Astrocyte of the cerebellum (primary cell): ENCODE measurements around the gene RBM15B.

ENCODE experiments used
- DNase-seq: peaks from one replicate; pipeline ENCODE4 v3.0.0-alpha.2; 2011; ENCODE audit warnings: low read depth
- H3K4me3 ChIP-seq: 2 replicates; pipeline ENCODE4 v1.5.1; 2011; ENCODE audit warnings: mild to moderate bottlenecking, low read depth, low read length, moderate library complexity
- CTCF ChIP-seq: IDR thresholded peaks from 2 replicates; pipeline ENCODE4 v1.5.1; 2012; ENCODE audit warnings: low read length, low read depth, moderate library complexity, mild to moderate bottlenecking; ENCODE audit errors: missing control alignments
- in situ Hi-C: cut with HindIII; loops from 2 replicates; pipeline ENCODE4 v1.10.0; 2017; ENCODE audit warnings: low sequenced_read_pairs

RBM15B gene

GRCh38 chr3:51434746-51435327 is 43.8 kb downstream of the RBM15B start:
- no peak overlapping the region for H3K4me3 ChIP-seq
- DNase-seq = peak; percentile 31
- peak; percentile 82 for TF ChIP-seq CTCF
- in situ Hi-C loops = no loop called here

GRCh38 chr3:51436998-51437639 is 46.0 kb downstream of the RBM15B start:
- no peak for DNase-seq
- H3K4me3 ChIP-seq = no peak overlapping the region
- in situ Hi-C loops = no loop called here
- no peak for TF ChIP-seq CTCF

- no peak for TF ChIP-seq CTCF
- in situ Hi-C loops = no loop called here
Observed at GRCh38 chr3:51441282-51442030, 50.4 kb downstream of the RBM15B start.

GRCh38 chr3:51445544-51446280 is 54.6 kb downstream of the RBM15B start:
- no peak overlapping the region for H3K4me3 ChIP-seq
- no peak for DNase-seq
- TF ChIP-seq CTCF = no peak
- in situ Hi-C loops = no loop called here

More at GRCh38 chr3:51441282-51442030, 50.4 kb downstream of the RBM15B start:
- H3K4me3 ChIP-seq = no peak overlapping the region
- DNase-seq = no peak
